ENCODE data around the gene POP7. TPM values are rescaled to one million over a fixed set of nuclear protein-coding genes. Genes with fewer than 3 reads are reported as not detected.
A peak's percentile ranks its signal among the peaks of the same experiment; 100 is the strongest.

POP7 gene
- total and polyA plus RNA-seq, 2 donors (not counting 1 experiment from before 2014, with no cell fraction given): 14.4 to 15.2 TPM

DNA sequence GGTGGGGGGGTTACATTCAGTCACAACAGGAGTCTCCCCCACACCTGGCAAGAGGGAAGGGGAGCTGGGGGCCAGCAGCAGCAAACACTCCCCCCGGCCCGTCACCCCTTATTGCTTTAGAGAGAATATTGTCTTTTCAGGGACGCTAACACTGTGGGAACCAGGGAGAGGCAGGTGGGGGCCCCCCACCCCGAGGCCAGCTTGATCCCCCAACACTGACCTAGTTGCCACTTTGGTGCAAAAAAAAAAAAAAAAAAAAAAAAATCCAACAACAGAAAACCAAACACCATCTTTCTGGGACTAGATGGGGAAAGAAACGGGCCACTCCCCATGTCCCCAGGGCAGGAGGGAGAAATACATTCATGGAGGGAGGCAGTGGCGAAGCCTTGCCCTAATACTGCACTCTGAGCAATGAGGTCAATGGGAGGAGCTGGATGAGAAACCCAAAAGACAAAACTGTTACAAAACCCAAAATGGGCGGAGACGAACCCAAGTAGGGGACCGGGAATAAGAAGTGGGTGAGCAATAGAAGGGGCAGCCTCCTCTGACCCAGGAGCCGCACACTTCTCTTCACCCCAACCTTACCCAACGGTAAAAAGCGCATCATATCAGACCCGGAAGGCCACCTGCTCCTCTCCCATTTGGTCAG is 25.9 kb upstream of the POP7 start:
- Mint-ChIP-seq H3K4me3 (no peak overlapping the region), H3K27ac (peak overlapping the region; percentile 46), H3K9me3 (ENCODE audit: insufficient read depth) (no peaks in the 10 kb centered on the region), H3K27me3 (no peaks in the 10 kb centered on the region), H3K4me1 (peaks cover 7% of the 10 kb centered on the region)
- Histone ChIP-seq H3K9ac (ENCODE audit: low read length) (no peak overlapping the region), H3K79me2 (ENCODE audit: control insufficient read depth, insufficient read depth, low read length) (no peaks in the 10 kb centered on the region), H3K4me3 (ENCODE audit: control extremely low read depth in 1 of 5, extremely low read depth in 1 of 5, insufficient read depth in 1 of 5, low read depth in 2 of 5, low read length in 4 of 5) (no peak overlapping the region), H4K20me1 (ENCODE audit: control insufficient read depth, insufficient read depth, low read length, poor library complexity, severe bottlenecking) (peaks cover 66% of the 10 kb centered on the region), H3K4me1 (ENCODE audit: control insufficient read depth in 2 of 2, insufficient read depth in 2 of 2, low read length in 2 of 2) (peaks cover 0 to 3% of the 10 kb centered on the region in 2 donors), H3K27ac (ENCODE audit: low read length in 2 of 2) (no peak overlapping the region), H3K36me3 (replicated peaks in 1 of 2; ENCODE audit: control extremely low read depth in 1 of 2, control insufficient read depth in 1 of 2, extremely low read depth in 1 of 2, insufficient read depth in 2 of 2, low read length in 1 of 2) (peaks cover 0 to 74% of the 10 kb centered on the region in 2 experiments), H3K27me3 (replicated peaks in 1 of 4; ENCODE audit: control extremely low read depth in 1 of 4, control insufficient read depth in 3 of 4, insufficient read depth in 4 of 4, low read length in 3 of 4) (no peaks in the 10 kb centered on the region), H3K4me2 (replicated peaks; ENCODE audit: low read depth, low read length, poor library complexity, severe bottlenecking) (no peak overlapping the region), H2AFZ (ENCODE audit: insufficient read depth, low read depth, low read length, poor library complexity, severe bottlenecking) (no peak overlapping the region), H3K9me3 (ENCODE audit: control extremely low read depth in 1 of 3, control insufficient read depth in 2 of 3, insufficient read depth in 1 of 3, low read length in 2 of 3) (no peaks in the 10 kb centered on the region)
- intact Hi-C loops (cut with micrococcal nuclease): loop anchor here (10.0 kb wide), 1 partner anchor 595 kb away; the partner anchor contains the start of genes COPS6 and ZNF3
- ChIA-PET CTCF (interaction anchor here (0.6 to 2.5 kb wide), 7 partner anchors 11 to 121 kb away, joined by 3 to 18 read pairs (median 3); partner anchors contain the start of gene POP7), POLR2A (interaction anchor here (0.7 to 1.2 kb wide), 4 partner anchors 12 to 95 kb away, joined by 3 to 16 read pairs (median 4); partner anchors contain the start of genes FBXO24, LRCH4 and MOSPD3)
- 88% methylated on average over 5 of the region's 13 CpGs for WGBS (ENCODE audit: insufficient coverage)
- TF ChIP-seq EZH2 (IDR thresholded peaks at IDR 0.05; ENCODE audit: borderline replicate concordance, insufficient read depth, low read depth, low read length, poor library complexity, severe bottlenecking): no peak
- ATAC-seq (ENCODE audit: low read depth) (no peak), DNase-seq (peak; percentile 28)

GRCh38 chr7:100680576-100681271 is 25.2 kb upstream of the POP7 start:
- no peaks in the 10 kb centered on the region for H3K27me3 ChIP-seq (replicated peaks in 1 of 4; ENCODE audit: control extremely low read depth in 1 of 4, control insufficient read depth in 3 of 4, insufficient read depth in 4 of 4, low read length in 3 of 4)
- DNase-seq: peak; percentile 25
- ATAC-seq (ENCODE audit: low read depth): no peak
- CTCF ChIA-PET: interaction anchor here (0.6 to 2.5 kb wide), 6 partner anchors 11 to 121 kb away, joined by 3 to 18 read pairs (median 3); partner anchors contain the start of gene POP7
- no peaks in the 10 kb centered on the region for H3K9me3 Mint-ChIP-seq (ENCODE audit: insufficient read depth)
- H3K79me2 ChIP-seq (ENCODE audit: control insufficient read depth, insufficient read depth, low read length): no peaks in the 10 kb centered on the region
- no peak overlapping the region for H3K27ac ChIP-seq (ENCODE audit: low read length in 2 of 2)
- intact Hi-C loops (cut with micrococcal nuclease): no loop called here
- H4K20me1 ChIP-seq (ENCODE audit: control insufficient read depth, insufficient read depth, low read length, poor library complexity, severe bottlenecking): peaks cover 70% of the 10 kb centered on the region
- H2AFZ ChIP-seq (ENCODE audit: insufficient read depth, low read depth, low read length, poor library complexity, severe bottlenecking): no peak overlapping the region
- peaks cover 7% of the 10 kb centered on the region for H3K4me1 Mint-ChIP-seq
- H3K9ac ChIP-seq (ENCODE audit: low read length): no peak overlapping the region
- 93% methylated on average over 16 of the region's 18 CpGs for WGBS (ENCODE audit: insufficient coverage)
- H3K4me3 Mint-ChIP-seq: no peak overlapping the region
- no peaks in the 10 kb centered on the region for H3K9me3 ChIP-seq (ENCODE audit: control extremely low read depth in 1 of 3, control insufficient read depth in 2 of 3, insufficient read depth in 1 of 3, low read length in 2 of 3)
- no peak overlapping the region for H3K4me3 ChIP-seq (ENCODE audit: control extremely low read depth in 1 of 5, extremely low read depth in 1 of 5, insufficient read depth in 1 of 5, low read depth in 2 of 5, low read length in 4 of 5)
- no peak overlapping the region for H3K27ac Mint-ChIP-seq
- H3K27me3 Mint-ChIP-seq: no peaks in the 10 kb centered on the region
- H3K4me1 ChIP-seq (ENCODE audit: control insufficient read depth in 2 of 2, insufficient read depth in 2 of 2, low read length in 2 of 2): peaks cover 0 to 3% of the 10 kb centered on the region in 2 donors
- H3K36me3 ChIP-seq (replicated peaks in 1 of 2; ENCODE audit: control extremely low read depth in 1 of 2, control insufficient read depth in 1 of 2, extremely low read depth in 1 of 2, insufficient read depth in 2 of 2, low read length in 1 of 2): peaks cover 0 to 81% of the 10 kb centered on the region in 2 experiments
- no peak overlapping the region for H3K4me2 ChIP-seq (replicated peaks; ENCODE audit: low read depth, low read length, poor library complexity, severe bottlenecking)
- POLR2A ChIA-PET: interaction anchor here (0.7 to 1.2 kb wide), 2 partner anchors 26 to 95 kb away, joined by 4 to 16 read pairs; partner anchors contain the start of genes FBXO24 and LRCH4
- TF ChIP-seq EZH2 (IDR thresholded peaks at IDR 0.05; ENCODE audit: borderline replicate concordance, insufficient read depth, low read depth, low read length, poor library complexity, severe bottlenecking): no peak
- TF ChIP-seq CTCF (IDR thresholded peaks at IDR 0.05): no peak
